NCI-H2081 treated with DMSO at 0.1 percent for 48 hours (cell line): Measurements from ENCODE around the gene VEPH1.

ENCODE experiments used
- DNase-seq: peaks from one replicate; lab custom pipeline; 2025; lab: John Stamatoyannopoulos, UW

The VEPH1 gene

DNA sequence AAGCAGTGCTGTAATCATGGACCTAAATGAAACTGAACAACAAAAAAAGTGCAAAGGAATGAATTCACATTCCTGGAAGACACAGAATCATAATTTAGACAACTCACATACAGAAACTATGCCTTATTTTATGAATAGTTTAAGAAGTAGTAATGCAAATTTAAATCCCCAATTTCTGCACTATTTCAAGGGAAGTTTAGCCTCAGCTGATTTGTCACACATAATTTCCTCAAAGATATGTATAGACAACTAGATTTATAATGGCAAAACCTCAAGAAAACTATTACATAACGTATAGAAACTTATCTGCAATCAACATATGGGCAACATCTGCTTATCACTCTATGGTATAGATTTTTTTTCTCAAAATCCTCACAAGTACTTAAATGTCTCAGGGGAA is 74.4 kb downstream of the VEPH1 start:
- no peak for DNase-seq

- no peak for DNase-seq
Measured at GRCh38 chr3:157427901-157428300, 75.3 kb downstream of the VEPH1 start.

- DNase-seq: no peak
Measured at GRCh38 chr3:157423337-157423736, 79.9 kb downstream of the VEPH1 start.

GRCh38 chr3:157420606-157421130 is 82.5 kb downstream of the VEPH1 start:
- DNase-seq: no peak

GRCh38 chr3:157418104-157418503 is 85.1 kb downstream of the VEPH1 start:
- no peak for DNase-seq

GRCh38 chr3:157417247-157417646 is 86.0 kb downstream of the VEPH1 start:
- DNase-seq: no peak

- DNase-seq: no peak
Measured at GRCh38 chr3:157416347-157417087, 86.7 kb downstream of the VEPH1 start.

DNA sequence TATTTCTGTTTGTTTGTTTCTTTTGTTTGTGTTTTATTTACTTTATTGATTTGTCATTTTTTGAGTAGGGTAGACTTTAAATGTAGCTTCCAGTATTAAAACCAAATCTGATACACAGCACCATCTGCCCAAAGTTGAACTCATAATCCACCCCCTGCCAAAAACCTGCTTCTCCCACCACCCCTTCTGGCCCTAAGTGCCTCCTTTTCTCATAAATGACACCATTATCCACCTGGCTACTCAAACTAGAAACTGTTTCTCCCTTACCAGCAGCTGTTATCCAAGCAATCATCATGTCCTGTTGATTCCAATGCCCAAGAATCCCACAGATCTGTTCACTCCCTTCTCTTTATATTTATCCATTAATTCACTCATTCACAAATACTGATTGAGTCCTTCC is 88.4 kb downstream of the VEPH1 start:
- no peak for DNase-seq

DNA sequence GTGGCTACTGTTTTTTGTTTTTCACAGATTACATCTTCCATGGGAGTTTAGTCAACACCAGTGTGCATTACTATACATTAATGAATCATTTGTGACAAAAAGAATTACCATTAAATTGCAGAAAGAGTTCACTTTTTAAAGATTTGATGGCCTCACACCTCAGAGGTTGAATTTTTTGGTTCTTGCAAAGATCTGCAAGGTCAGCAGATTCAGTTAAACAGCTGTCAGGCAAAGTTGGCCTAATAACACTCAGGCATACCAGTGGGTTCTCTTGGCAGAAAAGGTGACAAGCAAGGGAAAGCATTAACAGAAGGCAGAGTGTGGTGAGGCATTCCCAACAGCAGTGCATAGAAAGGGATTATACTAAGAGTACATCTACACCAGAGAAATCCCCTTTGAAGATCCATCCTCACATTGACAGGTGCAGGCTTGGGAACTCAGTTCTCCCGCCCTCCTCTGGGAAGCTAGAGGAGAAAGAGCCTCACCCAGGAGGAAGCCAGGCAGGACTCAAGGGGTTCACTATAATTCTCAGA is 90.8 kb downstream of the VEPH1 start:
- no peak for DNase-seq

- DNase-seq: no peak
Measured at GRCh38 chr3:157410945-157411344, 92.3 kb downstream of the VEPH1 start.

GRCh38 chr3:157409516-157409915 is 93.7 kb downstream of the VEPH1 start:
- DNase-seq: no peak

DNA sequence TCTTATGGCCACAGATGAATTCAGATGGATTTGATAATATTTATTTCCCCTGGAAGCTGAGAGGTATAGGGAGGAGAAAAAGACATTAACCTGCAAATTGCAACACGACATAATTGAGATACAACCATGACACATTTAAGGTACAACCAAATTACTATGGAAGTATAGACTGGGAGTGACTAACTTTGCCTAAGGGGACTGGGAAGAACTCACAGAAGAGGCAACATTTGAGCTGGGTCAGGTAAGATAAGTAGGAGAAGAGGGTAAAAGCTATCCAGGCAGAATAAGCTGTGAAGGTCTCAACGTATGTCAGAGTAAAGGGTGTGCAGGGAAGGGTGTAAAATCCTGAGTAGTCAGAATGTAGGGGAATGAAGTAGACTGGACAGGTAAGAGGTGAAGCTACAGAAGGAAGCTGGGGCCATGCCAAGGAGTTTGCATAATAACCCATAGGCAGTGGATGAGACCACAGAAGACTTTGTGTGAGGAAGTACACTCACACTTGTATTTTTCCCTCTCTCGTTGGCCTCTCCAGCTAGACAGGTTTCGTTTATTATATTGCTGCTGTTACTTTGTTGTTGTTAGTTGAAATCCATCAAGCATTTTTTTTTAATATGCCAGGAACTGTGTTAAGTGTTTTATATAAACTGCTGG is 94.6 kb downstream of the VEPH1 start:
- no peak for DNase-seq

GRCh38 chr3:157407769-157408168 is 95.4 kb downstream of the VEPH1 start:
- DNase-seq: no peak

GRCh38 chr3:157406394-157406793 is 96.8 kb downstream of the VEPH1 start:
- DNase-seq: no peak

- no peak for DNase-seq
Measured at GRCh38 chr3:157405457-157405856, 97.8 kb downstream of the VEPH1 start.

DNA sequence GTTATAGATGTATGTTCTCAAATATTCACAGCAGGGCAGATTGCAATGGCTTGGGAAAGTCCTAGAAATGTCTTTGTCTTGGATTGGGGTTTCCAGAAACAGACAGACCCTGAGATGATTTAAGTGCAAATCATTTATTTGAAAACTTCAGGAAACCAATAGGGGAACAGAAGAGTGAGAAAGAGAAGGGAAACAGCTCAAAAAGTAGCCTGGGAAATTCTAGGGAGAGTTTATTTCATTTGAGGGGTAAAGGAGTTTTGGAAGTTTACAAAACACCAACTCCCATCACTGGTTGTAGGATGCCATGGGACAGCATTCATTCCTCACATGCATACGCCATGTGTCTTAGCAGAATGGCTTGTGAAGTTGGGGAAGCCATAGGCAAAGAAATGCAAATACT is 98.8 kb downstream of the VEPH1 start:
- no peak for DNase-seq

DNA sequence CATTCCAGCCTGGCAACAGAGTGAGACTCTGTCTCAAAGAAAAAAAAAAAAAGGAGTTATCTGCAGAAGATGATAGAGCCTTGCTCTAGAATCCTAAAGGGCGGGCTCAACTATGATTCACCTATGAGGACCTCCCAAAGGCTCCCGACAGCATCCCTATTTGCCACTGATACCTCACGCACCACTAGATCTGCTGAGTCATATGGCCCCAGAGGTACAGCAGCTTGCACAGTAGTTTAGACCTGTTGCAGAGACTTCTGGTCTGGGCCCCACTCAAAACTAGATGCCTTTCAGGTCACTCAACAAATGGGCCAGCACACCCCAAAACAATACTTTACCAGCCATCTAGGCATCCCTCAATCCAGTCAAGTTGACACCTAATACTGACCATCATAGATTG is 104.6 kb downstream of the VEPH1 start:
- DNase-seq: no peak

GRCh38 chr3:157394411-157394810 is 108.8 kb downstream of the VEPH1 start:
- DNase-seq: no peak

GRCh38 chr3:157393113-157393512 is 110.1 kb downstream of the VEPH1 start:
- DNase-seq: no peak

DNA sequence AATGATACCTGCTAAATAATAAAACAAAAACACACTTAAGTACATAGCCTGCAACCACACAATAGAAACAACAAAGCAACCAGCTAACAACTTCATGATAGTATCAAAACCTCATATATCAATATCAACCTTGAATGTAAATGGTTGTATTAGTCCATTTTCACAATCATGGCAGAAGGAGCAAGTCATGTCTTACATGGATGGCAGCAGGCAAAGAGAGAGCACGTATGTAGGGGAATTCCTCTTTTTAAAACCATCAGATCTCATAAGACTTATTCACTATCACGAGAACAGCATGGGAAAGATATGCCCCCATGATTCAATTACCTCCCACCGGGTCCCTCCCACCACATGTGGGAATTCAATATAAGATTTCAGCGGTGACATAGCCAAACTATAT is 111.1 kb downstream of the VEPH1 start:
- DNase-seq: no peak

DNA sequence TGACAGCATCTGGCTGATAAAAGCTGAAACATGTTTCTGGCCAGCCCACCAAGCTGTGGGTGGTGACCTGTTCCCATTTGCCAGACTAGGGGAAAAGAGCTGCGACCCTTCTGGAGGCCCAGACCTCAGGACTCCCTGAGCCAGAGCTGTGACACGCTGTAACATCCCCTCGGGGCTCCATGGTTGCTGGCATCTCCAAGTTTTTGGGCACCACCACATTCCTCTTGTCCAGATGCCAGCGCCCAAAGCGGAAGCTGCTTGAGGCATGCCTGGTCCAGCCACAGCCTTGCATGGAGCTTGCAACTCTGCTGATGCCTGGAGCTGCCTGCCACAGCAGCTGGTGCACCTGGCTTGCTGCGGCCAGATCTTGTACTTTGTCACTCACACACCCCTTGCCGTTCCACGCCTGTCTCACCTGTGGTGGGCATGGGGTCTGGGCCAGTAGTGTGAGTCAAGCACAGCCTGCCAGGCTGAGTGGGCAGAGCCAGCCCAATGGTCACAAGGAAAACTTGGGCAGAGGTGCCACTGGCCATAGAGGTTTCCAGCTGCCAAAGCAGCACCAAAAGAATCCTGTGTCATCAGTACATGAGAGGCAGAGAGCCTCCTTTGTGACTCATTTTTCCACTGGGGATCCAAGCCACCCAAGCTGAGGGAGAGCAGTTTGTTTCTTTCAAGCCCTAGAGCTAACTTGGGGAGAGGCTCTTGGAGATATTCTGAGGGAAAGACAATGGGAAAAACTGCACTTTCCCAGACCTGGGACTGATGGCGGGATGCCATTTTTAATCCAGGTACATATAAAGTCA is 112.3 kb downstream of the VEPH1 start:
- DNase-seq: no peak

DNA sequence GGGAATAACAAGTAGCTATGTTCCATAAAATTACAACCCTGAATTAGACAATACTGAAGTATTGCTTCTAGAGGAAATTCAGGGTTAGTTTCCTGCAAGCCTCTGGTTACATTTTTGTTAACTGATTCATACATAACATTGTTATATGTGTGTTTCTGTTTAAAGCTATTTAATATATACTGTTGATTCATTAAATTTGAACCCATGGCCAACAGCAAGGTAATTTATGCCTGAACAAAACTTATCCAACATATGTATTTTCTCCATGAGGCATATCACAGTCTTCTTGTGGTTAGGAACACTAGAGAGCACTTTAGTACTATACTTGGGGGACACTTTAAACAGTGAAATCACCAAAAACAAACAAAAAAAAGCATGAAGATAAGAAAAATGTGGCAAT is 114.2 kb downstream of the VEPH1 start:
- no peak for DNase-seq
